ENCODE measurements around the gene EPS8L3. TPM values are rescaled to one million over a fixed set of nuclear protein-coding genes. Genes with fewer than 3 reads are reported as not detected.

Gene EPS8L3
- total RNA-seq, 1 experiment from 2014 or later, result 0.17 TPM

DNA sequence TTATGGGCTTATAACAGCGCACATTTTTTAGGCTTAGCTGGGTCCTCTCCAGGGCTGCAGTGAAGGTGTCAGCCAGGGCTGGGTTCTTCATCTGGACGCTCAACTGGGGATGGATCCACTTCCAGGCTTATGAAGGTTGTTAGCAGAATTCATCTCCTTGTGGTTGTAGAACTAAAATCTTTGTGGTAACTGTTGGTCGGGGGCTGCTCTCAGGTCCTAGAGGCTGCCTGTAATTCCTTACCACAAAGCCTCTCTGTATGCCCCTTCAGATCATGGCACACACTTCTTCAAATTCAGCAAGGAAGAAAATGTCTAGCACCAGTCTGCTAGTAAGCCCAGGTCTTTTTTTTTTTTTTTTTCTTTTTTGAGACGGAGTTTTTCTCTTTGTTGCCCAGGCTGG lies 40.9 kb upstream of the EPS8L3 start (continued):
- TF ChIP-seq, protein P1, sequence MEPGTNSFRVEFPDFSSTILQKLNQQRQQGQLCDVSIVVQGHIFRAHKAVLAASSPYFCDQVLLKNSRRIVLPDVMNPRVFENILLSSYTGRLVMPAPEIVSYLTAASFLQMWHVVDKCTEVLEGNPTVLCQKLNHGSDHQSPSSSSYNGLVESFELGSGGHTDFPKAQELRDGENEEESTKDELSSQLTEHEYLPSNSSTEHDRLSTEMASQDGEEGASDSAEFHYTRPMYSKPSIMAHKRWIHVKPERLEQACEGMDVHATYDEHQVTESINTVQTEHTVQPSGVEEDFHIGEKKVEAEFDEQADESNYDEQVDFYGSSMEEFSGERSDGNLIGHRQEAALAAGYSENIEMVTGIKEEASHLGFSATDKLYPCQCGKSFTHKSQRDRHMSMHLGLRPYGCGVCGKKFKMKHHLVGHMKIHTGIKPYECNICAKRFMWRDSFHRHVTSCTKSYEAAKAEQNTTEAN (CRISPR knock-in tag; IDR thresholded peaks at IDR 0.05), result no peak
- TF ChIP-seq FOXP1 (CRISPR knock-in tag; IDR thresholded peaks at IDR 0.05; ENCODE audit: borderline replicate concordance) (no peak), CBFB (CRISPR knock-in tag; IDR thresholded peaks at IDR 0.05; ENCODE audit: low read depth) (no peak), SMAD3 (CRISPR knock-in tag; IDR thresholded peaks at IDR 0.05; ENCODE audit: borderline replicate concordance) (no peak), NR2C2 (CRISPR knock-in tag; IDR thresholded peaks at IDR 0.05) (no peak), ZNF396 (CRISPR knock-in tag; IDR thresholded peaks at IDR 0.05; ENCODE audit: borderline replicate concordance) (no peak)
- TF ChIP-seq, protein P2, sequence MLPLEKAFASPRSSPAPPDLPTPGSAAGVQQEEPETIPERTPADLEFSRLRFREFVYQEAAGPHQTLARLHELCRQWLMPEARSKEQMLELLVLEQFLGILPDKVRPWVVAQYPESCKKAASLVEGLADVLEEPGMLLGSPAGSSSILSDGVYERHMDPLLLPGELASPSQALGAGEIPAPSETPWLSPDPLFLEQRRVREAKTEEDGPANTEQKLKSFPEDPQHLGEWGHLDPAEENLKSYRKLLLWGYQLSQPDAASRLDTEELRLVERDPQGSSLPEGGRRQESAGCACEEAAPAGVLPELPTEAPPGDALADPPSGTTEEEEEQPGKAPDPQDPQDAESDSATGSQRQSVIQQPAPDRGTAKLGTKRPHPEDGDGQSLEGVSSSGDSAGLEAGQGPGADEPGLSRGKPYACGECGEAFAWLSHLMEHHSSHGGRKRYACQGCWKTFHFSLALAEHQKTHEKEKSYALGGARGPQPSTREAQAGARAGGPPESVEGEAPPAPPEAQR (CRISPR knock-in tag; IDR thresholded peaks at IDR 0.05), result no peak
- TF ChIP-seq, protein P3, sequence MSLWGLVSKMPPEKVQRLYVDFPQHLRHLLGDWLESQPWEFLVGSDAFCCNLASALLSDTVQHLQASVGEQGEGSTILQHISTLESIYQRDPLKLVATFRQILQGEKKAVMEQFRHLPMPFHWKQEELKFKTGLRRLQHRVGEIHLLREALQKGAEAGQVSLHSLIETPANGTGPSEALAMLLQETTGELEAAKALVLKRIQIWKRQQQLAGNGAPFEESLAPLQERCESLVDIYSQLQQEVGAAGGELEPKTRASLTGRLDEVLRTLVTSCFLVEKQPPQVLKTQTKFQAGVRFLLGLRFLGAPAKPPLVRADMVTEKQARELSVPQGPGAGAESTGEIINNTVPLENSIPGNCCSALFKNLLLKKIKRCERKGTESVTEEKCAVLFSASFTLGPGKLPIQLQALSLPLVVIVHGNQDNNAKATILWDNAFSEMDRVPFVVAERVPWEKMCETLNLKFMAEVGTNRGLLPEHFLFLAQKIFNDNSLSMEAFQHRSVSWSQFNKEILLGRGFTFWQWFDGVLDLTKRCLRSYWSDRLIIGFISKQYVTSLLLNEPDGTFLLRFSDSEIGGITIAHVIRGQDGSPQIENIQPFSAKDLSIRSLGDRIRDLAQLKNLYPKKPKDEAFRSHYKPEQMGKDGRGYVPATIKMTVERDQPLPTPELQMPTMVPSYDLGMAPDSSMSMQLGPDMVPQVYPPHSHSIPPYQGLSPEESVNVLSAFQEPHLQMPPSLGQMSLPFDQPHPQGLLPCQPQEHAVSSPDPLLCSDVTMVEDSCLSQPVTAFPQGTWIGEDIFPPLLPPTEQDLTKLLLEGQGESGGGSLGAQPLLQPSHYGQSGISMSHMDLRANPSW (CRISPR knock-in tag; conservative IDR thresholded peaks at IDR 0.05; ENCODE audit: low read depth), result no peak
- TF ChIP-seq, protein P4, sequence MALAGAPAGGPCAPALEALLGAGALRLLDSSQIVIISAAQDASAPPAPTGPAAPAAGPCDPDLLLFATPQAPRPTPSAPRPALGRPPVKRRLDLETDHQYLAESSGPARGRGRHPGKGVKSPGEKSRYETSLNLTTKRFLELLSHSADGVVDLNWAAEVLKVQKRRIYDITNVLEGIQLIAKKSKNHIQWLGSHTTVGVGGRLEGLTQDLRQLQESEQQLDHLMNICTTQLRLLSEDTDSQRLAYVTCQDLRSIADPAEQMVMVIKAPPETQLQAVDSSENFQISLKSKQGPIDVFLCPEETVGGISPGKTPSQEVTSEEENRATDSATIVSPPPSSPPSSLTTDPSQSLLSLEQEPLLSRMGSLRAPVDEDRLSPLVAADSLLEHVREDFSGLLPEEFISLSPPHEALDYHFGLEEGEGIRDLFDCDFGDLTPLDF (CRISPR knock-in tag; IDR thresholded peaks at IDR 0.05), result no peak
- TF ChIP-seq, protein P5, sequence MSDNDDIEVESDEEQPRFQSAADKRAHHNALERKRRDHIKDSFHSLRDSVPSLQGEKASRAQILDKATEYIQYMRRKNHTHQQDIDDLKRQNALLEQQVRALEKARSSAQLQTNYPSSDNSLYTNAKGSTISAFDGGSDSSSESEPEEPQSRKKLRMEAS (CRISPR knock-in tag; IDR thresholded peaks at IDR 0.05), result no peak

DNA sequence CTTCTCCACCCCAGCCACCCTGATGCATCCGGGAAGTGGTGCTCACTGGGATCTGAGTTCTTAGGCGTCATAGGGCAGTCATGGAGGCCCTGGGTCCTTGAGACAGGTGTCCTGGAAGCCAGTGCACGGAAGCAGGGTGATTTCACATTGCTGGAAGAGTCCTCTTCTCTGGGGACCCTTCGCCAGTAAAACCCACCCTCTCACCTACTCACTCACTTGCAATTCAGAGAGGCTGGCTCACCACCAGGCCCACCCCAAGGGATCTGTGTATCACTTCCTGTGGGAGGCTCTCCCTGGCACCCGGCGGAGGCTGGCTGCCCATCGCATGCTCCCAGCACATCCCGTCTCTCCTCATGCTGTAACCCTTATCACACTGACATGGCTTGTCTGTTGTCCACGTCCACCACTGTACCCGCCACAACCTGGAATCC lies 40.2 kb upstream of the EPS8L3 start:
- Mint-ChIP-seq H3K36me3 (no peaks in the 10 kb centered on the region), H3K4me1 (no peaks in the 10 kb centered on the region), H3K27me3 (ENCODE audit: low read depth) (no peaks in the 10 kb centered on the region), H3K27ac (no peak overlapping the region), H3K9me3 (no peaks in the 10 kb centered on the region), H3K4me3 (no peak overlapping the region)
- no peak for ATAC-seq
- DNase-seq (ENCODE audit: low spot score), result no peak
- ChIA-PET POLR2A (no interaction called here), CTCF (interaction anchor here (1.4 to 3.5 kb wide), 3 partner anchors 13 to 180 kb away, joined by 3 to 15 read pairs (median 13); partner anchors contain the start of gene AHCYL1)
- TF ChIP-seq, protein P6, sequence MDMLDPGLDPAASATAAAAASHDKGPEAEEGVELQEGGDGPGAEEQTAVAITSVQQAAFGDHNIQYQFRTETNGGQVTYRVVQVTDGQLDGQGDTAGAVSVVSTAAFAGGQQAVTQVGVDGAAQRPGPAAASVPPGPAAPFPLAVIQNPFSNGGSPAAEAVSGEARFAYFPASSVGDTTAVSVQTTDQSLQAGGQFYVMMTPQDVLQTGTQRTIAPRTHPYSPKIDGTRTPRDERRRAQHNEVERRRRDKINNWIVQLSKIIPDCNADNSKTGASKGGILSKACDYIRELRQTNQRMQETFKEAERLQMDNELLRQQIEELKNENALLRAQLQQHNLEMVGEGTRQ (CRISPR knock-in tag; IDR thresholded peaks at IDR 0.05), result no peak
- no peak for TF ChIP-seq SOX15 (CRISPR knock-in tag; IDR thresholded peaks at IDR 0.05)
- TF ChIP-seq, protein P7, sequence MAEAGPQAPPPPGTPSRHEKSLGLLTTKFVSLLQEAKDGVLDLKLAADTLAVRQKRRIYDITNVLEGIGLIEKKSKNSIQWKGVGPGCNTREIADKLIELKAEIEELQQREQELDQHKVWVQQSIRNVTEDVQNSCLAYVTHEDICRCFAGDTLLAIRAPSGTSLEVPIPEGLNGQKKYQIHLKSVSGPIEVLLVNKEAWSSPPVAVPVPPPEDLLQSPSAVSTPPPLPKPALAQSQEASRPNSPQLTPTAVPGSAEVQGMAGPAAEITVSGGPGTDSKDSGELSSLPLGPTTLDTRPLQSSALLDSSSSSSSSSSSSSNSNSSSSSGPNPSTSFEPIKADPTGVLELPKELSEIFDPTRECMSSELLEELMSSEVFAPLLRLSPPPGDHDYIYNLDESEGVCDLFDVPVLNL (CRISPR knock-in tag; IDR thresholded peaks at IDR 0.05; ENCODE audit: borderline replicate concordance, low read depth), result no peak
- TF ChIP-seq FOXK1 (CRISPR knock-in tag; IDR thresholded peaks at IDR 0.05), result no peak
- TF ChIP-seq, protein P8, sequence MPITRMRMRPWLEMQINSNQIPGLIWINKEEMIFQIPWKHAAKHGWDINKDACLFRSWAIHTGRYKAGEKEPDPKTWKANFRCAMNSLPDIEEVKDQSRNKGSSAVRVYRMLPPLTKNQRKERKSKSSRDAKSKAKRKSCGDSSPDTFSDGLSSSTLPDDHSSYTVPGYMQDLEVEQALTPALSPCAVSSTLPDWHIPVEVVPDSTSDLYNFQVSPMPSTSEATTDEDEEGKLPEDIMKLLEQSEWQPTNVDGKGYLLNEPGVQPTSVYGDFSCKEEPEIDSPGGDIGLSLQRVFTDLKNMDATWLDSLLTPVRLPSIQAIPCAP (CRISPR knock-in tag; IDR thresholded peaks at IDR 0.05), result no peak
- no peak for TF ChIP-seq OVOL2 (CRISPR knock-in tag; IDR thresholded peaks at IDR 0.05; ENCODE audit: borderline replicate concordance)
- TF ChIP-seq SP1 (CRISPR knock-in tag; conservative IDR thresholded peaks at IDR 0.05), result no peak
- TF ChIP-seq GRHL2 (CRISPR knock-in tag; IDR thresholded peaks at IDR 0.05; ENCODE audit: insufficient replicate concordance, severe bottlenecking), result no peak
- no peak for TF ChIP-seq NR1H2 (CRISPR knock-in tag; IDR thresholded peaks at IDR 0.05)
- TF ChIP-seq NR3C1 (CRISPR knock-in tag; conservative IDR thresholded peaks at IDR 0.05; ENCODE audit: low read depth), result no peak
- no peak for TF ChIP-seq NFE2L1 (CRISPR knock-in tag; IDR thresholded peaks at IDR 0.05)
- TF ChIP-seq ZNF121 (CRISPR knock-in tag; IDR thresholded peaks at IDR 0.05), result no peak
- no peak for TF ChIP-seq ZNF219 (CRISPR knock-in tag; IDR thresholded peaks at IDR 0.05; ENCODE audit: borderline replicate concordance)
